Measurements from ENCODE around the gene TRIM6.
A peak's percentile ranks its signal among the peaks of the same experiment; 100 is the strongest.
"Not testable (repeated sequence)": the region's sequence is repeated elsewhere in the genome, so short reads cannot be mapped to it uniquely, and the experiment has no call there.

TRIM6 gene, protein sequence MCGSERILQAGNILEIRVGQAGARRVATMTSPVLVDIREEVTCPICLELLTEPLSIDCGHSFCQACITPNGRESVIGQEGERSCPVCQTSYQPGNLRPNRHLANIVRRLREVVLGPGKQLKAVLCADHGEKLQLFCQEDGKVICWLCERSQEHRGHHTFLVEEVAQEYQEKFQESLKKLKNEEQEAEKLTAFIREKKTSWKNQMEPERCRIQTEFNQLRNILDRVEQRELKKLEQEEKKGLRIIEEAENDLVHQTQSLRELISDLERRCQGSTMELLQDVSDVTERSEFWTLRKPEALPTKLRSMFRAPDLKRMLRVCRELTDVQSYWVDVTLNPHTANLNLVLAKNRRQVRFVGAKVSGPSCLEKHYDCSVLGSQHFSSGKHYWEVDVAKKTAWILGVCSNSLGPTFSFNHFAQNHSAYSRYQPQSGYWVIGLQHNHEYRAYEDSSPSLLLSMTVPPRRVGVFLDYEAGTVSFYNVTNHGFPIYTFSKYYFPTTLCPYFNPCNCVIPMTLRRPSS

DNA sequence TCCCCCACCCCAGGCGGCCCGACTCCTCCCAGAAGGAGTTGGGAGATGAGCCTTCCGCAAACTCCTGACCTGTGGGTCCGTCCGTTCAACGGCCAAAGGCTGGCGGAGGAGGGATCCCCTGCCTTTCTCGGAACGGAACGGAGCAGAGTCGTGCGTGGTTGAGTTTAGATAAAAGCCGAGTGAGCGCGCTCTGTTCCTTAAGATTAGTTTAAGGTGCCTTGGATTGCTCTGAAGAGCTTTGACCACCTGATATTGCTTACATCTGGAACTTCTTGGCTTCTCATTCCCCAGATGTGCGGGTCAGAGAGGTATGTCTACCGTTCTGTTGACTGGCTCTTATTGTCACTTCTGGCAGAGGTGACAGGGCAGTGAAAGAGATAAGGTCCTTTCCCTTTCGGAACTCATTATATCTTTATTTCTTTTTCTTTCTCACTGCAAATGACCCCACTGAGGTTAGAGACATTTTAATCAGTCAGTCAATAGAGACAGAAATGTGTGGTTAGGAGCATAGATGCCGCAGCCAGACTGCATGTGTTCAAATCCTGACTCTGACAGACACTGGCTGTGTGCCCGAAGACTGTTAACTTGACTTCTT, at the start of gene TRIM6:
Gene TRIM6 (plus strand): TSS at position 31 of the 595 bp plus-strand sequence. CDS start 261 bp downstream, at position 292.
- DNase-seq: no peak

DNA sequence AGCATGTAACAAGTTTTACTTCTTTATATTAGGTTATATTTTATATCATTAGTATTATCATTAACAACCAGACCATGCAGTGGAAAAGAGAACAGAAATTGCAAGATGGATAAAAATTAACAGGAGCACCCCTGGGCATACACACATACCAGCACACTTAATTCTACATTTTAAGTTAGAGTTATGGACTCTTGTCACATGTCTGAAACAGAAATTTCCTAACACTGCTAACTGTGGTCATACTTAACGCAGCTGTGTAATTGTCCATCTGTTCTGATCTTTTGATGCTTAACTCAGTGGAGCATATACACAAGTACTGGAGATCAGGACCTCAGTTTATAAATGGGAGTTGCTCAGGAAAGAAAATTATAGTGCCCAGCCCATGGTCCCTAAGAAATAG, 48.5 kb upstream of the TRIM6 start:
- no peak for DNase-seq

DNA sequence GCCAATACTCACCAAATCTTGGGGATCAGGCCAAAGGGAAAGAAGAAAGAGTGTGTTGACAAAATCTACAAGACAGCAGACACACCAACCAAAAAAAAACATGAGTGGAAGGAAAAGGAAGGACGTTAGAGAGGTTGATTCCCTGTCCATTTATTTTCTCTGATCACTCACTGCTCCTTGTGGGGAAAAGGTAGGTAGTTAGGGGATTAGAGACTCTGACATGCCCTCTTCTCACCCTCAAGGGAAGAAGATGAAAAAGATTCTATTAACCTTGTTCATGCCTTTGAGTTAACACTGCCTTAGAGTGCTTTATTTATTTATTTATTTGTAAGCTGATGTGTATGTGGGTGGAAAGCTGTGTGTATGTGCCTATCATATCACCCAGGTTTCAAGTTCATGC, 48.0 kb upstream of the TRIM6 start, which contains the start of gene OR52H1:
Gene OR52H1 (minus strand): TSS at position 101 of the 400 bp plus-strand sequence. CDS start 3,035 bp downstream, outside the sequence.
- no peak for DNase-seq

DNA sequence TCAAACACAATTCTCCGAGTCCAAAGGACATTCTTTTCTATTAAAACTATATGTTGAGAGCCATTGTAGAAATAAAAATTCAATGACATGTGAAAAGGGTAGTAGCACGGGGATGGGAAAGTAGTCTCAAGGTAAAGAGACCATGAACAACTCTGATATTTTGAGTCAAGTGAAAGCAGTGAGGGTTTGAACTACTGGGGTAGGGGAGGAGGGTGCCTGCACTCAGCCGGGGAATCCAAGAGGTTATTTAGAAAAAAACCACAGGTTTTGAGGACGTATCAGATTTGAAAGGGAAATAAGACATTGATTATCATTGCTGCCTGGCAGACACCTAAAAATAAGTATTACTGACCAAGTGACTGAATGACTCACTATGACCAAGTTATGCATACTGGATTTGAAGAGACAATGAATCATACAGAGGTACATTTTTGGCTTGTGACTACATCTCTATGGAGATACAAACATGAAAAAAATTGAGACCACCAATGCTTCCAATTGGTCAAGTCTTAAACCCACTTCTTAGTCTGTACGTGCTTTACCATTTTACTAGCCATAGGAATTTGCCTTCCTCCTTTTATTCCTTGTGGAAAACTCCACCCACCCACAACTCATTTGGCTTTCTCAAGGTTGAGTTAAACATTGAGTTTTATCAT, 45.9 kb upstream of the TRIM6 start:
- DNase-seq: no peak

DNA sequence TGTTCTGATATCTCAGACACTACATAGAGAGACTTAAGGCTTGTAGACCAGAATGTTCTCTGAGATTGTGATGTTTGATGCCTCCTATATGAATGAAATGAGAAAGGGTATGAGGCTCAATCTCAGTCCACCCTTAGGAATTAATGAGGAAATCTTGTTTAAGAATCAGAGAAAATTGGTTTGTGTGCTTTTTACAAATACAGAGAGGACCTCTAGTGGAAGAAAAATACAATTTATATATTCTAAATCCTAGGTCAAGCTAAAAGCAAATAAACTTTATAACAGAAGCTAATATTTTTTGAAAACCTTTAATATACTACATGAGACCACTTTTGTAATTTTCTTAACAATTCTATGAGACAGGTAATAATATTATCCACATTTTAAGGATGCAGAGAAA, 43.1 kb upstream of the TRIM6 start:
- no peak for DNase-seq

DNA sequence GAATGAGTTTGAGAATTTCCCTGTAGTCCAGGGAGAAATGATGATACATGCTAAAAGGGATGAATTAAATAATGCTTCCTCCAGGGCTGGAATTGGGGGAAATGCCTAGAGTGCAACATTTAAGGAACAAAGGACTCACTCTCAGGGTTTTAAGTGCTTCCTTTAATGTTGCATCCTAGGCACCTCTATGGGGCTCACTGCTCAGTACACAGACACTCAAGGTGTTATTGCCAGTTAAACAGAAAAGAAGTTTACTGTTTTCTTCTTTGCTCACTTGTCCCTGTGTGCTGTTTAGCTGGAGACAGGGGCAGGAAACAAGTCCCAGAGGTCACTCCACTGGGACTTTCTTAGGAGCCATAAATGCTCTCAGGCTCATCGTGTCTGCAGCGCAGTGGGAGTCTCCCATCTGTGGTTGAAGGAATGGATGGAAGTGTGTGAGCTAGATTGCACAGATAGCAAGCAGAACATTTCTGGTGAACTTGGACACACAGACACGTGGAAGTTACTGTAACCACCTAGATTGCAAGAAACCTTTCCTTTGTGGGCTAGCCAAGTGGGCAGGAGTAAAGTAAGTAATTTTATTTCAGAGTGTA, 39.7 kb upstream of the TRIM6 start:
- no peak for DNase-seq

DNA sequence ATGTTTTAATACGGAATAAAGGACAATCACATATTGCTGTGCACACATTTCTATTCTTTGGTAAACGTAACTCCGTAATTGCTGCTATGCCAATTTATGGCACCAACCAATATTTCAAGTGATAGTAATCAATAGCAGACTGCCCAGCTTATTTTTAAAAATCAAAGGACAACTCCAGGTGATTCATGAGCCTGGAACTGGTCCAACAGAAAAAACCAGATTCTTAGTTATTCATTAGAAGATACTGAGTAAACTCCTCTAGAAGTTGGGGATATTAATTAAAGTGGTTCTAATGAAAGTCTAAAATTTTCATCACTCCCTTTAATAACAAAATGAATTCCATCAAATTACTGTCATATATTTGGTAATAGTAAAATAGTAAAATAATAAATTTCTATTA, 38.7 kb upstream of the TRIM6 start:
- no peak for DNase-seq

DNA sequence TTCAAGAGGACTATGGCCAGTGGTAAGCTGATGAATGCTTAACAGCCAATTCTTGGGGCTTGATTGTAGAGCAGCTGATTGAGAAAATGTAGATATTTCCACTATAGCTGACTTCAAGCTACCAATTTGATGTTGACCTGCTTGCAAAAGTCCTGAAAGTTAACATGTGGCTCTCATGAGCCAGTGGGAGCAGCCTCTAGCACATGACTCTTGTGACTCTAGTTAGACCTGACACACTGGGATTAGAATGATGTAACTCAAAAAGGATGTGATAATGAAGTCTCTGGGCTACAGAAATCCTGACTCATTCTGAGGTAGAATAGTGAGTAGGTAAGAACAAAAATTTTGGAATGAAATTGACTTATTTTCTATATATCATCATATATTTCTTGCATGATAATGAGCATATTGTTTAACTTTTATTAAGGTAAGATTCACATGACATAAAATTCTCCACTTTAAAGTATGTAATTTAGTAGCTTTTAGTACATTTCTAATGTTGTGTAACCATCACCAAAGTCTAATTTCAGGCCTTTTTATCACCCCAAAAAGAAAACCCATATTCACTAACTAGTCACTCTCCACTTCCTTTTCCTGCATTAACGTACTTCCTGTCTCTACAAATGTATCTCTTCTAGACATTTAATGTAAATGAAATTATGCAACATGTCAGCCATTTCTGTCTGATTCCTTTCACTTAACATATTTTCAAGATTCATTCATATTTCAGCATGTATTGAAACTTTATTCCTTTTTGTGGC, 32.0 kb upstream of the TRIM6 start:
- no peak for DNase-seq

DNA sequence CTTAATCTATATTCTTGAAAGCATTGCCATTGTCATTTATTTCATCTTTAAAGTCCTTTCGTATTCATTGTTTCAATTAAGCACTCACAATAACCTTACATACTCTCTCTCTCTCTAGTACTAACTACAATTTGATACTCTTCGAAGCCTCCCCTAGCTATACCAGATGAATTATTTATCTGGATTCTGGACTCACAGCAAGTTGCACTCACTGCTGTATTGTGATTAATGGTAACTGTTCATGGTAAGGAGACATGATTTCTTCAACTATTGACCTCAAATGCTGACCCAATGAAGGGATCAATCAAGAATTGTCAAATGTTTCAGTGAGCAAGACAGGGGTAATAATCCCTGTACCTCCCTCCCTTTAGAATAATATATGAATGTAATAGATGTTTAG, 21.8 kb upstream of the TRIM6 start:
- DNase-seq: no peak

DNA sequence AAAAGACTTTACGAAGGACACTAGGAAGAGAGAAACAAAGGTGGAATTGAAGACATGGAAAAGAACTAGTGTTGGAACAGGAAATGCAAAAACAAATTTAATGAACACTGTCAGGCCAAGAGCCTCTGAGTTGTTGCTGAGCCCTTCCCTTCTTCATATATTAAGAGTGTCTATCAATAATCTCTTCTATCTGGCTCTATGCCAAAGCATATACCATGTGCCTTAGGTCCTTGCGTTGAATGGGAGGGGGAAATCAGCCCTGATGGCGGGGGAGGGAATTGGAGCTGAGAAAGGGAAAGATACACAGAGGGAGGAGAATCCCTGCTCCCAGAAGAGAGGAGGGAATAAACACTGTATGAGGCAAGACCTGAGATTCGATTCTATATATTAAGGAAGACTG, 21.3 kb upstream of the TRIM6 start:
- DNase-seq: no peak

DNA sequence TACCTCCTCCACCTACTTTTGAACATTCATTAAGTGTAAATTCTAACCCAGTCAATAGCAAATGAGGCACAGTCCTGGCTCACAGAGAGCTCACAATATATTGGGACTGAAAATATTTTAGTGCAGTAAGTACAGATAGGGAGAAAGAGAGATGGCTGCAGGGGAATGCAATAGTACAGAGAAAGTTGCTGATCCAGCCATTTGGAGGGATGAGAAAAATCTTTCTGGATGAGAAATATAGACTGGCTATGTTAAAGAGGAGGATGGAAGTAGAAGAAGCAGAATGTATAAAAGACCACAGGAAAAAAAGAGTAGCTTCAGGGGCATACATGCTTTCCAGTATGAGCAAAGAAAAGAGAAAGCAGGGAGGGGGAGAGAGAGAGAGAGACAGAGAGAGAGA, 19.3 kb upstream of the TRIM6 start:
- no peak for DNase-seq

DNA sequence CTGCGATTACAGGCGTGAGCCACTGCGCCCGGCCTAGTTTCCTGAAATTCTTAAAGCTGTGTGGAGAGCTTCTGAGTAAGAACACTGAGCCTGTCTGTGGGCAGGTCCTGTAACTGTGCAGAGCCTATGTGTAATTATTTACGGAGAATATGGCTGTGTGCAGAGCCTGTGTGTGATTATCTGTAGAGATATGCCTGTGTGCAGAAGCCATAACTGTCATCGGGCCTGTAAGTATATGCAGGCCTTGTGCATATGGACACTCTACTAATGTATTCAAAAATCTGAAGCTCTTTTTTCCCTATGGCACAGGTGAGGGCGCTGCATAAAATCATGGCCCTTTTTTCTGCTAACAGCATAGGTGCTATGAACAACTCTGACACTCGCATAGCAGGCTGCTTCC, 15.9 kb upstream of the TRIM6 start, which contains the start of gene OR52B6:
Gene OR52B6 (plus strand): TSS at position 301 of the 400 bp plus-strand sequence. CDS start 0 bp downstream, at position 301.
- DNase-seq: no peak

DNA sequence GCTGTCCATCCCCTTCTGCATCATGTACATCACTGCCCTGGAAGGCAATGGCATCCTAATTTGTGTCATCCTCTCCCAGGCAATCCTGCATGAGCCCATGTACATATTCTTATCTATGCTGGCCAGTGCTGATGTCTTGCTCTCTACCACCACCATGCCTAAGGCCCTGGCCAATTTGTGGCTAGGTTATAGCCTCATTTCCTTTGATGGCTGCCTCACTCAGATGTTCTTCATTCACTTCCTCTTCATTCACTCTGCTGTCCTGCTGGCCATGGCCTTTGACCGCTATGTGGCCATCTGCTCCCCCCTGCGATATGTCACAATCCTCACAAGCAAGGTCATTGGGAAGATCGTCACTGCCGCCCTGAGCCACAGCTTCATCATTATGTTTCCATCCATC, 15.4 kb upstream of the TRIM6 start:
- DNase-seq: no peak

DNA sequence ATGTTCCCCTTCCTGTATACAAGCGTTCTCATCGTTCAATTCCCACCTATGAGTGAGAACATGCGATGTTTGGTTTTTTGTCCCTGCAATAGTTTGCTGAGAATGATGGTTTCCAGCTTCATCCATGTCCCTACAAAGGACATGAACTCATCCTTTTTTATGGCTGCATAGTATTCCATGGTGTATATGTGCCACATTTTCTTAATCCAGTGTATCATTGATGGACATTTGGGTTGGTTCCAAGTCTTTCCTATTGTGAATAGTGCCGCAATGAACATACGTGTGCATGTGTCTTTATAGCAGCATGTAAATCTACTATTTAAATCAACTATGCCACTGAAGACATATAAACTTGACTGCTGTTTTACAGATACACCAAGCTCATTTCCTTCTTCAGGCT, 12.0 kb upstream of the TRIM6 start:
- not testable (repeated sequence) for DNase-seq

DNA sequence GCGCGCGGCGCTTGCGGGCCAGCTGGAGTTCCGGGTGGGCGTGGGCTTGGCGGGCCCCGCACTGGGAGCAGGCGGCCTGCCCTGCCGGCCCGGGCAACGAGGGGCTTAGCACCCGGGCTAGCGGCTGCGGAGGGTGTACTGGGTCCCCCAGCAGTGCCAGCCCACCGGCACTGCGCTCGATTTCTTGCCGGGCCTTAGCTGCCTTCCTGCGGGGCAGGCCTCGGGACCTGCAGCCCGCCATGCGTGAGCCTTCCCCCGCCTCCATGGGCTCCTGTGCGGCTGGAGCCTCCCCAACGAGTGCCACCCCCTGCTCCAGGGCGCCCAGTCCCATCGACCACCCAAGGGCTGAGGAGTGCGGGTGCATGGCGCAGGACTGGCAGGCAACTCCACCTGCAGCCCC, 6.5 kb upstream of the TRIM6 start:
- not testable (repeated sequence) for DNase-seq

DNA sequence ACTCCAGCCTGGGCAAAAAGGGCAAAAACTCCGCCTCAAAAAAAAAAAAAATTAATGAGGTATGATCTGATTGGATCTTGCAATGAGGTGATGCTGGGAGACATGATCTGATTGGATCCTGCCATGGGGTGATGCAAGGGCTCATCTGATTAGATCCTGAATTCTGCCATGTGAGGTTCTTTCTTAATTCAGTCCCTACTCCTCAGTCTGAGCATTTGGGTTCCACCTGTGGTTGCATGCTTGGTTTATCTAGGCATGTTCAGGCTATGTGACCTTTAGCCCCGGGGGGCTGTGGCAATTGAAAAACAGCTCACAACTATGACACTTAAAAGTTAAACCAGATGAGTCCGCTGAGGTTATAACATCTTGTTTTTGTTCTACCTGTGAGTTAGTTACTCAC, 4.8 kb upstream of the TRIM6 start:
- DNase-seq: no peak

DNA sequence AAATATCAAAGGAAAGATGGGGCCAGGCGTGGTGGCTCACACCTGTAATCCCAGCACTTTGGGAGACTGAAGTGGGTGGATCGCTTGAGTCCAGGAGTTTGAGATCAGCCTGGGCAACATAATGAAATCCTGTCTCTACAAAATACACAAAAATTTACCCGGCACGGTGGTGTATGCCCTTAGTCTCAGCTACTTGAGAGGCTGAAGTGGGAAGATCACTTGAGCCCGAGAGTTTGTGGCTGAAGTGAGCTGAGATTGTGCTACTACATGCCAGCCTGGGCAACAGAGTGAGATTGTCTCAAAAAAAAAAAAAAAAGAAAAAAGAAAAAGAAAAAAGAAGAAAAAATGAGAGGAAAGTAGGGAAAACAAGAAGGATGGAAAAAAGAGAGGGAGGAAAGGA, 3.8 kb upstream of the TRIM6 start:
- DNase-seq: no peak

DNA sequence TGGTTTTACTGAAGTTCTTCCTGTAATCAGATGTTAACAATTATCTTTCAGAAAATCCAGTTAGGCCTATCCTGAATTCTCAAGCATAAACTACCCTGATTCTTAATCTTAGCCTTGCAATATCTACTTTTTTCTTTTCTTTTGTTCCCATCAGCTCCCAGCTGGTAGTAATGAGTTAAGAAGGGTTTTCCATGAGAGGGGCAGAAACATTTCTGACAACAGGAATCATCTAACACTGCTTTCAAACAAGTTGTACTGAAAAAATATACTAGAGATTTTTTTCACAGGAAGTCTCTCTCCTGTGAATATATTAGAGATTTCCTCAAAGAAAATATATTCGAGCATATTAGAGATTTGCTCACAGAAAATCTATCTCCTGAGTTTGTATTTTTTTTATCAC, 3.3 kb upstream of the TRIM6 start:
- no peak for DNase-seq

DNA sequence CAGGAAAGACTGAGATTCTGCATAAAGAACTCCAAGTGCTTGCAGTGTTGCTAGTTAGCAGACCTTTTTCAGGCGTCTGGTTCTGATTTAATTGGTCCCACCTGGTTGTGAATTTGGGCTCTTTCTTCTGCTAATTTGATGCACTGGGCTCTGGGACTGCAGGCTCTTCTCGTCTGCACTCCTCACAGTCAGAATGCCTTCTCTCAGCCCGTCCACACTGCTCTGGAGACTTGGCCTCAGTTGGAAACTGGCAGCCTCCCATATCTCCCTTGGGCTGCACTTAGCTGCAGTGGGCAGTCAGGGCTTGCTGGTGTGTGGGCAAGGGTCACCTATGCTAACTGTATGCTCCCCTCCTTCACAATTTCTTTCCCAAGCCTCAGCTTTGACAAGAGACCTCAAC, 1.5 kb downstream of the TRIM6 start:
- no peak for DNase-seq

DNA sequence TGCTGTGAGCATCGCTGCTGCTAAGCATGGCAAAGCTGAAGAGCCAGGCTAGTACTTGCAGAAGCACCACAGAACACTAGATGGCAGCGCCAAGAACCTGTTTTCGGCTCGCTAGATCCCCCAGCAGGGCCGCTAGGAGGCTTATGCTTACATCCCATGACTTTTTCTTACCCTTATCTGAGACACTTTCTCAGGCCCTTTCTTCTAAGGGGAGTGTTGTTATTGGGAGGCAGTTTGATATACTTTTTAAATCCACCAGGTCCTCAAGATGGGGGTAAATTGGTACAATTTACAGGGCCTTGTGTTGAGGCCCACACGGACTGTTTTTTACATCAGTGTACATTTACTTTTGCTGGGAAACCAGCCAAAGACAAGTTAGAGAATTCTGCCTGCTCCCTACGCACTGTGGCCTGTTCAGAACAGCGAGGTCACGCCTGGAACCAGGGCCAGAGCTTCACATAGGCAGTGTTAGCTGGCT, 4.0 kb downstream of the TRIM6 start:
- DNase-seq: peak; percentile 51 to 55

DNA sequence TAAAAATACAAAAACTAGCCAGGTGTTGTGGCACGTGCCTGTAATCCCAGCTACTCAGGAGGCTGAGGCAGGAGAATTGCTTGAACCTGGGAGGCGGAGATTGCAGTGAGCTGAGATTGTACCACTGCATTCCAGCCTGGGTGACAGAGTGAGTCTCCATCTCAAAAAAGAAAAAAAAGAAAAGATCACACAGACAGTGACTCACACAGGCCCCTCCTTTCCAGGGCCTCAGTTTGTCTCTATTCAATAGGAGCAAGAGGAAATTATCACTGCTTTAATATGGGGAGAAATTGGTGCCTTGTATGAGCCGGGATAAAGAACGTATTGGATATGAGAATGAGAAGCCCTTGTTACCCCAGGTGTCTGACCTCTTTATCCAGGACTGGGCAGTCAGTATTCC, 6.4 kb downstream of the TRIM6 start:
- not testable (repeated sequence) for DNase-seq

DNA sequence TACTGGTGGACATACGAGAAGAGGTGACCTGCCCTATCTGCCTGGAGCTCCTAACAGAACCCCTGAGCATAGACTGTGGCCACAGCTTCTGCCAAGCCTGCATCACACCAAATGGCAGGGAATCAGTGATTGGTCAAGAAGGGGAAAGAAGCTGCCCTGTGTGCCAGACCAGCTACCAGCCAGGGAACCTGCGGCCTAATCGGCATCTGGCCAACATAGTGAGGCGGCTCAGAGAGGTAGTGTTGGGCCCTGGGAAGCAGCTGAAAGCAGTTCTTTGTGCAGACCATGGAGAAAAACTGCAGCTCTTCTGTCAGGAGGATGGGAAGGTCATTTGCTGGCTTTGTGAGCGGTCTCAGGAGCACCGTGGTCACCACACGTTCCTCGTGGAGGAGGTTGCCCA, 6.9 kb downstream of the TRIM6 start:
- no peak for DNase-seq
